MG63 (cell line): Measurements from ENCODE around the gene PLAGL2. TPM values are rescaled to one million over a fixed set of nuclear protein-coding genes. Genes with fewer than 3 reads are reported as not detected.

ENCODE experiments used
- DNase-seq: peaks from one replicate; pipeline ENCODE4 v3.0.0-alpha.2; 2020
- H3K27me3 ChIP-seq: fragments of 250-450 bp; sonication (Bioruptor Pico); 2 replicates; pipeline ENCODE4 v1.5.1; 2020; ENCODE audit warnings: mild to moderate bottlenecking, moderate library complexity
- H3K36me3 ChIP-seq: fragments of 250-450 bp; sonication (Bioruptor Pico); 2 replicates; pipeline ENCODE4 v1.5.1; 2020; ENCODE audit warnings: mild to moderate bottlenecking, moderate library complexity
- H3K4me3 ChIP-seq: fragments of 250-450 bp; sonication (Bioruptor Pico); 2 replicates; pipeline ENCODE4 v1.5.1; 2020; ENCODE audit warnings: mild to moderate bottlenecking, moderate library complexity
- H3K9me3 ChIP-seq: fragments of 250-450 bp; sonication (Bioruptor Pico); 2 replicates; pipeline ENCODE4 v1.5.1; 2020; ENCODE audit warnings: mild to moderate bottlenecking, moderate library complexity
- total RNA-seq: library from RNA; depleted of rRNA; stranded (reverse); fragments of >200 nt; shearing (Covaris generic); gene quantifications from 2 replicates; pipeline ENCODE4 v1.2.3, GENCODE V29; 2014; ENCODE audit warnings: low replicate concordance

The PLAGL2 gene
- total RNA-seq, 1 experiment from 2014 or later = 0.40 TPM

- Histone ChIP-seq H3K4me3 (no peak overlapping the region), H3K9me3 (no peaks in the 10 kb centered on the region), H3K27me3 (no peaks in the 10 kb centered on the region), H3K36me3 (peaks cover 52% of the 10 kb centered on the region)
- no peak for DNase-seq
These were observed 26.7 kb upstream of the PLAGL2 start for GRCh38 chr20:32234135-32234808.

GRCh38 chr20:32233286-32233685 is 25.7 kb upstream of the PLAGL2 start:
- Histone ChIP-seq H3K27me3 (no peaks in the 10 kb centered on the region), H3K4me3 (no peak overlapping the region), H3K9me3 (no peaks in the 10 kb centered on the region), H3K36me3 (peaks cover 62% of the 10 kb centered on the region)
- no peak for DNase-seq

GRCh38 chr20:32232326-32232886 is 24.9 kb upstream of the PLAGL2 start:
- H3K27me3 ChIP-seq = no peaks in the 10 kb centered on the region
- H3K9me3 ChIP-seq = no peaks in the 10 kb centered on the region
- H3K4me3 ChIP-seq = no peak overlapping the region
- no peak for DNase-seq
- H3K36me3 ChIP-seq = peaks cover 69% of the 10 kb centered on the region

GRCh38 chr20:32231847-32232246 is 24.3 kb upstream of the PLAGL2 start:
- DNase-seq = no peak
- Histone ChIP-seq H3K27me3 (no peaks in the 10 kb centered on the region), H3K9me3 (no peaks in the 10 kb centered on the region), H3K36me3 (peaks cover 71% of the 10 kb centered on the region), H3K4me3 (no peak overlapping the region)

GRCh38 chr20:32231245-32231644 is 23.7 kb upstream of the PLAGL2 start:
- Histone ChIP-seq H3K9me3 (no peaks in the 10 kb centered on the region), H3K27me3 (no peaks in the 10 kb centered on the region), H3K4me3 (no peak overlapping the region), H3K36me3 (peaks cover 67% of the 10 kb centered on the region)
- no peak for DNase-seq

GRCh38 chr20:32230707-32231106 is 23.2 kb upstream of the PLAGL2 start:
- H3K4me3 ChIP-seq = no peak overlapping the region
- no peak for DNase-seq
- H3K9me3 ChIP-seq = no peaks in the 10 kb centered on the region
- peaks cover 72% of the 10 kb centered on the region for H3K36me3 ChIP-seq
- H3K27me3 ChIP-seq = no peaks in the 10 kb centered on the region

GRCh38 chr20:32229251-32229747 is 21.8 kb upstream of the PLAGL2 start:
- Histone ChIP-seq H3K9me3 (no peaks in the 10 kb centered on the region), H3K36me3 (peaks cover 65% of the 10 kb centered on the region), H3K4me3 (no peak overlapping the region), H3K27me3 (no peaks in the 10 kb centered on the region)
- no peak for DNase-seq

- DNase-seq = no peak
- peaks cover 63% of the 10 kb centered on the region for H3K36me3 ChIP-seq
These were observed 20.5 kb upstream of the PLAGL2 start for GRCh38 chr20:32227744-32228688.

GRCh38 chr20:32227306-32227705 is 19.8 kb upstream of the PLAGL2 start:
- H3K36me3 ChIP-seq = peaks cover 63% of the 10 kb centered on the region
- H3K4me3 ChIP-seq = no peak overlapping the region
- H3K27me3 ChIP-seq = no peaks in the 10 kb centered on the region
- no peaks in the 10 kb centered on the region for H3K9me3 ChIP-seq
- no peak for DNase-seq

More at GRCh38 chr20:32227744-32228688, 20.5 kb upstream of the PLAGL2 start:
- H3K9me3 ChIP-seq = no peaks in the 10 kb centered on the region
- no peak overlapping the region for H3K4me3 ChIP-seq
- no peaks in the 10 kb centered on the region for H3K27me3 ChIP-seq

GRCh38 chr20:32226391-32226790 is 18.8 kb upstream of the PLAGL2 start:
- Histone ChIP-seq H3K9me3 (no peaks in the 10 kb centered on the region), H3K36me3 (peaks cover 63% of the 10 kb centered on the region), H3K4me3 (no peak overlapping the region), H3K27me3 (no peaks in the 10 kb centered on the region)
- no peak for DNase-seq

GRCh38 chr20:32224463-32224862 is 16.9 kb upstream of the PLAGL2 start:
- no peak for DNase-seq
- no peak overlapping the region for H3K4me3 ChIP-seq
- H3K9me3 ChIP-seq = no peaks in the 10 kb centered on the region
- peaks cover 68% of the 10 kb centered on the region for H3K36me3 ChIP-seq
- H3K27me3 ChIP-seq = no peaks in the 10 kb centered on the region

- no peaks in the 10 kb centered on the region for H3K9me3 ChIP-seq
- no peaks in the 10 kb centered on the region for H3K27me3 ChIP-seq
- DNase-seq = no peak
- no peak overlapping the region for H3K4me3 ChIP-seq
- H3K36me3 ChIP-seq = peaks cover 79% of the 10 kb centered on the region
These were observed 10.8 kb upstream of the PLAGL2 start for GRCh38 chr20:32218156-32218900.

- no peaks in the 10 kb centered on the region for H3K27me3 ChIP-seq
- H3K9me3 ChIP-seq = no peaks in the 10 kb centered on the region
- no peak for DNase-seq
- H3K4me3 ChIP-seq = no peak overlapping the region
- peaks cover 73% of the 10 kb centered on the region for H3K36me3 ChIP-seq
These were observed 8.9 kb upstream of the PLAGL2 start for GRCh38 chr20:32216179-32217142.

- H3K27me3 ChIP-seq = no peaks in the 10 kb centered on the region
- H3K4me3 ChIP-seq = no peak overlapping the region
- no peaks in the 10 kb centered on the region for H3K9me3 ChIP-seq
- peaks cover 71% of the 10 kb centered on the region for H3K36me3 ChIP-seq
- no peak for DNase-seq
These were observed 8.2 kb upstream of the PLAGL2 start for GRCh38 chr20:32215729-32216128.

GRCh38 chr20:32215147-32215546 is 7.6 kb upstream of the PLAGL2 start:
- Histone ChIP-seq H3K9me3 (no peaks in the 10 kb centered on the region), H3K4me3 (no peak overlapping the region), H3K36me3 (peaks cover 70% of the 10 kb centered on the region), H3K27me3 (no peaks in the 10 kb centered on the region)
- DNase-seq = no peak

GRCh38 chr20:32213870-32214269 is 6.3 kb upstream of the PLAGL2 start:
- Histone ChIP-seq H3K27me3 (no peaks in the 10 kb centered on the region), H3K36me3 (peaks cover 72% of the 10 kb centered on the region)

More at GRCh38 chr20:32213870-32214269, 6.3 kb upstream of the PLAGL2 start:
- H3K4me3 ChIP-seq = no peak overlapping the region
- DNase-seq = no peak
- no peaks in the 10 kb centered on the region for H3K9me3 ChIP-seq
